Left lung (tissue), 10 donors: ENCODE measurements around the gene SMC1A. TPM values are rescaled to one million over a fixed set of nuclear protein-coding genes. Genes with fewer than 3 reads are reported as not detected.

Source experiments
- ATAC-seq: fragments of 200-7000 bp; cut with Tn5 transposase; one replicate; pipeline ENCODE4 v1.9.1; 2020; ENCODE audit warnings: moderate library complexity
- DNase-seq, 4 donors: peaks; one replicate each; pipeline ENCODE4 v3.0.0-alpha.2; 2013 to 2020
- H3K27ac ChIP-seq, 2 donors: fragments of 200-600 bp; sonication (generic) in 1 of 2; one replicate each; pipeline versions ENCODE4 v1.5.0 to v1.8.0; 2020 to 2021
- H3K27me3 ChIP-seq, 2 donors: fragments of 200-600 bp; sonication (generic) in 1 of 2; one replicate each; pipeline versions ENCODE4 v1.5.0 to v1.8.0; 2020 to 2021
- H3K36me3 ChIP-seq, 2 donors: fragments of 200-600 bp; sonication (generic) in 1 of 2; one replicate each; pipeline versions ENCODE4 v1.5.0 to v1.8.0; 2020 to 2021
- H3K4me1 ChIP-seq, 2 donors: fragments of 200-600 bp; one replicate each; pipeline ENCODE4 v1.8.0; 2021
- H3K4me3 ChIP-seq, 2 donors: fragments of 200-600 bp; sonication (generic) in 1 of 2; one replicate each; pipeline versions ENCODE4 v1.5.0 to v1.8.0; 2020 to 2021; ENCODE audit warnings: mild to moderate bottlenecking in 1 of 2
- H3K9me3 ChIP-seq, 2 donors: fragments of 200-600 bp; sonication (generic) in 1 of 2; one replicate each; pipeline versions ENCODE4 v1.5.0 to v1.8.0; 2020 to 2021
- CTCF ChIP-seq, 2 donors: fragments of 200-600 bp; sonication (generic) in 1 of 2; IDR thresholded peaks; one replicate each; pipeline versions ENCODE4 v1.5.0 to v1.8.0; 2021; ENCODE audit warnings: antibody characterized with exemption in 2 of 2
- intact Hi-C, 2 donors: fragments of 100-400 bp; cut with DNase I; formaldehyde crosslinking; loops; one replicate each; pipeline versions ENCODE4 v1.11.2 to v1.14.2; 2022
- polyA plus RNA-seq, 6 donors: library from polyadenylated mRNA; unstranded; fragments of 120-200 nt; gene quantifications; one replicate each; pipeline ENCODE4 v1.2.1, GENCODE V29; 2013; ENCODE audit not compliant: insufficient read length in 6 of 6
- total RNA-seq, 2 donors: library from RNA; stranded (reverse); fragmentation: NEBNext Ultra II Directional; extraction: Animal tissue kit (Norgen Biotek cat#: 25700); gene quantifications; one replicate each; pipeline ENCODE4 v1.2.1, GENCODE V29; 2021
- donor health status: DM: no; HTN: yes; CAD: no.
- donor health status: DM: no; HTN: no; CAD: no.

SMC1A gene
- total and polyA plus RNA-seq, 8 donors = 59.6 to 129 (median 96.1) TPM

- intact Hi-C loops = no loop called here
- no peak for TF ChIP-seq CTCF (IDR thresholded peaks at IDR 0.05)
- no peaks in the 10 kb centered on the region for H3K9me3 ChIP-seq
Measured at GRCh38 chrX:53356186-53356585, 66.3 kb downstream of the SMC1A start.

GRCh38 chrX:53354669-53355068 is 67.8 kb downstream of the SMC1A start:
- Histone ChIP-seq H3K9me3 (no peaks in the 10 kb centered on the region), H3K27me3 (peaks cover 0 to 4% of the 10 kb centered on the region in 2 donors), H3K4me1 (no peaks in the 10 kb centered on the region), H3K4me3 (no peak overlapping the region), H3K36me3 (no peaks in the 10 kb centered on the region), H3K27ac (no peak overlapping the region)
- ATAC-seq (no peak), DNase-seq (peak in 1 of 4 donors; percentile 13)
- intact Hi-C loops = no loop called here
- TF ChIP-seq CTCF (IDR thresholded peaks at IDR 0.05) = no peak

More at GRCh38 chrX:53356186-53356585, 66.3 kb downstream of the SMC1A start:
- Histone ChIP-seq H3K36me3 (no peaks in the 10 kb centered on the region), H3K27ac (no peak overlapping the region), H3K4me1 (no peaks in the 10 kb centered on the region), H3K27me3 (peaks cover 0 to 4% of the 10 kb centered on the region in 2 donors), H3K4me3 (no peak overlapping the region)
- DNase-seq (no peak), ATAC-seq (no peak)

- DNase-seq (no peak), ATAC-seq (no peak)
- intact Hi-C loops = no loop called here
- Histone ChIP-seq H3K27me3 (no peaks in the 10 kb centered on the region), H3K9me3 (no peaks in the 10 kb centered on the region), H3K4me3 (no peak overlapping the region), H3K36me3 (no peaks in the 10 kb centered on the region), H3K27ac (no peak overlapping the region), H3K4me1 (no peaks in the 10 kb centered on the region)
- no peak for TF ChIP-seq CTCF (IDR thresholded peaks at IDR 0.05)
Measured at GRCh38 chrX:53347948-53348347, 74.5 kb downstream of the SMC1A start.

- ATAC-seq = no peak
- H3K4me1 ChIP-seq = no peaks in the 10 kb centered on the region
Measured at GRCh38 chrX:53340852-53341645, 81.4 kb downstream of the SMC1A start.

More at GRCh38 chrX:53340852-53341645, 81.4 kb downstream of the SMC1A start:
- H3K36me3 ChIP-seq = no peaks in the 10 kb centered on the region
- H3K27me3 ChIP-seq = no peaks in the 10 kb centered on the region
- no peak for TF ChIP-seq CTCF (IDR thresholded peaks at IDR 0.05)
- no peak overlapping the region for H3K4me3 ChIP-seq
- no peak for DNase-seq
- intact Hi-C loops = no loop called here
- no peak overlapping the region for H3K27ac ChIP-seq
- H3K9me3 ChIP-seq = no peaks in the 10 kb centered on the region
